ENCODE data around the gene SMC1B.
"Not testable (repeated sequence)": the region's sequence is repeated elsewhere in the genome, so short reads cannot be mapped to it uniquely, and the experiment has no call there.

The SMC1B gene

DNA sequence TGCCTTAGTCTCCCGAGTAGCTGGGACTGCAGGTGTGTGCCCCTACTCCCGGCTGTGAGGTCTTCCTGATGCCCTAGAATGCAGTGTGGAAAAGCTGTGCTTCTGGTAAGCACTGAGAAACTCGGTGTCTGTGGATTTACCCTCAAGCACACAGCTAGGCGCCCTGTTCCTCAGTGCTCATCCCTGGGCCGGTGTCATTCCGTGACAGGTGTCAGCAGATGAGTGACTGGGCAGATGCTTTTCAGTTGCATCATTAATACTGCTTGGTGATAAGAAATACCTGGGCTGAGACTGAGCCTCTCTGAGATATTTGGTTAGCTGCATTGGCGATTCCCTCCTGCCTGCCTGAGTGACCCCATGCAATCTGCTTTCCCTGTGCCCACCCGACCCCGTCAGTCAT, 81.9 kb downstream of the SMC1B start:
- TF ChIP-seq, protein P1, sequence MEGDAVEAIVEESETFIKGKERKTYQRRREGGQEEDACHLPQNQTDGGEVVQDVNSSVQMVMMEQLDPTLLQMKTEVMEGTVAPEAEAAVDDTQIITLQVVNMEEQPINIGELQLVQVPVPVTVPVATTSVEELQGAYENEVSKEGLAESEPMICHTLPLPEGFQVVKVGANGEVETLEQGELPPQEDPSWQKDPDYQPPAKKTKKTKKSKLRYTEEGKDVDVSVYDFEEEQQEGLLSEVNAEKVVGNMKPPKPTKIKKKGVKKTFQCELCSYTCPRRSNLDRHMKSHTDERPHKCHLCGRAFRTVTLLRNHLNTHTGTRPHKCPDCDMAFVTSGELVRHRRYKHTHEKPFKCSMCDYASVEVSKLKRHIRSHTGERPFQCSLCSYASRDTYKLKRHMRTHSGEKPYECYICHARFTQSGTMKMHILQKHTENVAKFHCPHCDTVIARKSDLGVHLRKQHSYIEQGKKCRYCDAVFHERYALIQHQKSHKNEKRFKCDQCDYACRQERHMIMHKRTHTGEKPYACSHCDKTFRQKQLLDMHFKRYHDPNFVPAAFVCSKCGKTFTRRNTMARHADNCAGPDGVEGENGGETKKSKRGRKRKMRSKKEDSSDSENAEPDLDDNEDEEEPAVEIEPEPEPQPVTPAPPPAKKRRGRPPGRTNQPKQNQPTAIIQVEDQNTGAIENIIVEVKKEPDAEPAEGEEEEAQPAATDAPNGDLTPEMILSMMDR (IDR thresholded peaks at IDR 0.05; ENCODE audit: insufficient read depth, low read depth, low read length, missing control alignments) = no peak
- no peak for DNase-seq (ENCODE audit: low read depth)
- H3K4me3 ChIP-seq (ENCODE audit: low read depth, low read length) = no peak overlapping the region

DNA sequence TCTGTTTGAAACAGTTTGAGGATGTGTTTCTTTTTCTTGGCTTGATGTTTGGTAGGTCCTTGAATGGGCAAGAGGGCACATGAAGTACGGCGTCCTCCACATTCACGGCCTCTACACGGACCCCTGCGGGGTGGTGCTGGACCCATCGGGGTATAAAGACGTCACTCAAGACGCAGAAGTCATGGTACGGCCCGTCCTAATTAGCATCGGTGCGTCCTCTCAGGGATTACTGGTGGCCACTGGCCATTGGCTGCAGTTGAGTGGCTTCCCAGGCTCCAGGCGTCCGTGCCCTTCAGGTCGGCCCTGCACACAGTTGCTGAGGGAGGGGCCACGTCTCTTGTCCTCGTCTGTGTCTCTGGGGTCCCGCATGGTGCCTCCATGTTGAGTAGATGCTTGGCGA, 82.9 kb downstream of the SMC1B start:
- TF ChIP-seq, protein P1 (IDR thresholded peaks at IDR 0.05; ENCODE audit: insufficient read depth, low read depth, low read length, missing control alignments) = no peak
- H3K4me3 ChIP-seq (ENCODE audit: low read depth, low read length) = no peak overlapping the region

DNA sequence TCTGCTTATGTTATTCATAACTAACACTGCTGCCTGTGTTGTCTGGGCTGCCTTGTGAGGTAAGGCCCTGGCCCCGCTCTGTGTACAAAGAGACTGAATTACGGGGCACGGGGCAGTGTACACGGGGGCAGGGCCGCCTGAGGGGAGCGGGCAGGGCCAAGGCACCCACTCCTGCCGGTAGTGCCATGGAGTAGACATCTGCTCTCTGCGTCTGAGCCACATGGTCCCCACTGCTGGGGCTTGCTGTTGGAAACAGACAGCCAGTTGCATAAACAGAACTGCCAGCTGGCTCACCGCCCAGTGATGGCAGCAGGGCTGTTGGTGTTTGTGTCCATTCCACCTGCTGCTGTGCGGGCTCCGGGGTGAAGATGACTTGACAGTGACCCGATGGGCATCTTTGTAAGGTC, 83.9 kb downstream of the SMC1B start:
- TF ChIP-seq, protein P1 (IDR thresholded peaks at IDR 0.05; ENCODE audit: insufficient read depth, low read depth, low read length, missing control alignments) = no peak
- no peak overlapping the region for H3K4me3 ChIP-seq (ENCODE audit: low read depth, low read length)
- no peak for DNase-seq (ENCODE audit: low read depth)

More for the DNA sequence above, 82.9 kb downstream of the SMC1B start:
- DNase-seq (ENCODE audit: low read depth) = no peak

DNA sequence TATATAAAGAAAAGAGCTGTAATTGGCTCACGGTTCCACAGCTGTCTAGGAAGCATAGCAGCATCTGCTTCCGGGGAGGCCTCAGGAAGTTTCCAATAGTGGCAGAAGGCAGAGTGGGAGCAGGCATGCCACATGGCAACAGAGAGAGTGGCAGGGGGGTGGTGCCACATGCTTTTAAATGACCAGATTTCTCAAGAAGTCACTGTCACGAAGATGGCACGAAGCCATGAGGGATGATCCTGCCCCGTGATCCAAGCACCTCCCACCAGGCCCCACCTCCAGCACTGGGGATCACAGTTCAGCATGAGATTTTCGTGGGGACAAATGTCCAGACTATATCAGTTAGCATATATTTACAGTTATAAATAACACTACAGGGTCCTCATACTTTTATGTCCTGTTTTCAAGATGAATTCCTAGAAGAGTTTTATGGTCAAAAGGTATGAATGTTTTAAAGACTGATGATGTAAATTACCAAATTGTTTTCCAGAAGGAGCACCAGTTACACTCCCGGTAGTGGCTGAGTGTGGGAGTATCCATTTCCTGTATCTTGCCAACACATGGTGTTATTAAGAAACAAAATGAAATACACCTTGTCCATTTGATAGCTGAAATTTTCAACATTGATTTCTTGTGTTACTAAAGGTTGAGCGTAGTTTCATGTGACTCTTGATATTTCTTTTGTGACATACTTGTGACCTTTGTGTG, 84.4 kb downstream of the SMC1B start:
- no peak for DNase-seq (ENCODE audit: low read depth)
- H3K4me3 ChIP-seq (ENCODE audit: low read depth, low read length) = no peak overlapping the region
- TF ChIP-seq, protein P1 (IDR thresholded peaks at IDR 0.05; ENCODE audit: insufficient read depth, low read depth, low read length, missing control alignments) = no peak

DNA sequence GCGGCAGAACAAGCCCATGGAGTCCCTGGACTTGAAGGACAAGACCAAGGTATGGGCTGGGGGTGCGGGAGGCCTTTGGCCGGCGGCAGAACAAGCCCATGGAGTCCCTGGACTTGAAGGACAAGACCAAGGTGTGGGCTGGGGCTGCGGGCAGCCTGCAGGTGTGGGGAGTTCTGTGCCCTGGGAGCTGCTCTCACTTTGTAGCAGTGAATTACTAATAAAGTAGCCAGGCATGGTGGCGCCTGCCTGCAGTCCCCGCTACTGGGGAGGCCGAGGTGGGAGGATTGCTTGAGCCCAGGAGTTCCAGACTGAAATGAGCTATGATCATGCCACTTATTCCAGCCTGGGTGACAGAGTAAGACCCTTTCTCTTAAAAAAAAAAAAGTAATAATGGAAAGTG, 85.1 kb downstream of the SMC1B start:
- DNase-seq (ENCODE audit: low read depth); H3K4me3 ChIP-seq (ENCODE audit: low read depth, low read length): not testable (repeated sequence)

DNA sequence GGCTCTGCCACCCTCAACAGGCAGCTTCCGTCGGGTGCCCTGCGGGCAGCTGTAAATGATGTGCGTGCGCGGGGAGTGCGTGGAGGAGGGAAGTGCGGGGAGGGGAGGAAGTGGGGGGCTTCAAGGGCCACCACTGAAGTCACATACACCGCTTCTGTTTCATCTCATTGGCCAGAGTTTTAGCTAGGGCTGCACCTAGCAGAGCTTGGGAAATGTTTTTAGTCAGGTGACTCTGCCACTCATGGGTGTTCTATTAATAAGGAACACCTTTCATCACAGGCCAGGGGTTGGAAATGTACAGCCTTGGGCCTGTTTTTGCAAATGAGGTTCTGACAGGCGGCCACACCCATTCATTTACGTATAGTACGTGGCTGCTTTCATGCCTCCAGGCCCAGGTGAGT, 89.1 kb downstream of the SMC1B start:
- DNase-seq (ENCODE audit: low read depth) = no peak
- H3K4me3 ChIP-seq (ENCODE audit: low read depth, low read length) = no peak overlapping the region
- TF ChIP-seq, protein P1 (IDR thresholded peaks at IDR 0.05; ENCODE audit: insufficient read depth, low read depth, low read length, missing control alignments) = no peak

DNA sequence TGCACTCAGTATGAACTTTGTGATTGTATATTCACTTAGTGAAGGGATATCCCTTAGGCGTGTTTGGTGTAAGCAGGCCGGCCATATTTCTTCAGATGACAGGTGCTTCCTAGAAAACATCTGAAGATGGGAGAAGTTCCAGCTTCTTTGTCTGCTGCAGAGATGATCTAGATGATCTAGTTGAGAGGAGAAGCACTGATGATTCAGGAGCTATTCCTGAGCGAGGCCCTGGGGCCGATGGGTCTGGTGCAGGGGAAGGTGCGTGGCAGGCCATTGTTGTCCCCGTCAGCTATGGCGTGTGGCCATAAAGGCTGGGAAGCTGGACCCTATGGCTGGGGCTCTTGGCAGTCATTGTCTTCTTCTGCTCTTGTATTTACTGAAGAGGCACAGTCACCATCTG, 89.7 kb downstream of the SMC1B start:
- TF ChIP-seq, protein P1 (IDR thresholded peaks at IDR 0.05; ENCODE audit: insufficient read depth, low read depth, low read length, missing control alignments) = no peak
- H3K4me3 ChIP-seq (ENCODE audit: low read depth, low read length) = no peak overlapping the region
- DNase-seq (ENCODE audit: low read depth) = no peak
